Stomach (tissue), 9 donors: ENCODE measurements around the gene GJB2. TPM values are rescaled to one million over a fixed set of nuclear protein-coding genes. Genes with fewer than 3 reads are reported as not detected.

Experiments
- DNase-seq, 2 donors: peaks; one replicate each; pipeline versions ENCODE4 v3.0.0 to v3.0.0-alpha.2; 2013 to 2019
- H3K27ac ChIP-seq, 5 donors: fragments of 200-600 bp in 4 of 5; sonication (generic) in 4 of 5; one replicate each; pipeline ENCODE4 v1.5.1; 2013 to 2019; ENCODE audit warnings: mild to moderate bottlenecking in 1 of 5, moderate library complexity in 1 of 5
- H3K27me3 ChIP-seq, 3 donors: fragments of 200-600 bp; sonication (generic); one replicate each; pipeline ENCODE4 v1.5.1; 2017 to 2019; ENCODE audit warnings: mixed run types in 1 of 3
- H3K36me3 ChIP-seq, 4 donors: fragments of 200-600 bp; sonication (generic); 1 replicate in 3 of 4; 2 replicates in 1 of 4; pipeline ENCODE4 v1.5.1; 2016 to 2019
- H3K4me1 ChIP-seq, 4 donors: fragments of 200-600 bp; sonication (generic); one replicate each; pipeline ENCODE4 v1.5.1; 2016 to 2019
- H3K4me3 ChIP-seq, 4 donors: fragments of 200-600 bp; sonication (generic) in 3 of 4; one replicate each; pipeline ENCODE4 v1.5.1; 2016 to 2019; ENCODE audit warnings: mild to moderate bottlenecking in 1 of 4
- H3K9me3 ChIP-seq, 4 donors: fragments of 200-600 bp; sonication (generic); one replicate each; pipeline ENCODE4 v1.5.1; 2016 to 2019
- EP300 ChIP-seq: sonication (generic); formaldehyde crosslinking; IDR thresholded peaks from one replicate; pipeline ENCODE4 v1.6.1; 2017; ENCODE audit warnings: antibody characterized with exemption
- POLR2A ChIP-seq, 4 donors: fragments of 450-650 bp; IDR thresholded peaks; one replicate each; pipeline ENCODE4 v1.6.1; 2016; ENCODE audit warnings: antibody characterized with exemption in 4 of 4, control low read depth in 2 of 4, mild to moderate bottlenecking in 1 of 4, moderate library complexity in 1 of 4
- POLR2AphosphoS5 ChIP-seq, 3 donors: sonication (generic); formaldehyde crosslinking; IDR thresholded peaks; one replicate each; pipeline ENCODE4 v1.6.1; 2016; ENCODE audit warnings: antibody characterized with exemption in 3 of 3
- WGBS, 5 donors: extraction: QIAGEN DNeasy Blood & Tissue Kit in 3 of 5; methylation state at CpG; one replicate each; pipeline versions ENCODE4 v1.1.5 to v1.1.7; 2013 to 2018; 5-methylcytosine and 5-hydroxymethylcytosine counted together
- intact Hi-C: fragments of 100-400 bp; cut with DNase I; formaldehyde crosslinking; loops from one replicate; pipeline ENCODE4 v1.15.1; 2023; ENCODE audit warnings: low total_unique reads
- polyA plus RNA-seq, 3 donors: library from polyadenylated mRNA; stranded (reverse); fragments of 200-250 nt; gene quantifications; one replicate each; pipeline ENCODE4 v1.2.3, GENCODE V29; 2013
- total RNA-seq, 5 donors: library from RNA; depleted of rRNA; stranded (reverse); fragments of >200 nt; gene quantifications; one replicate each; pipeline versions ENCODE4 v1.1.0 to v1.2.3, GENCODE V29; 2014 to 2016
- TF ChIP-seq, protein P1 (sequence below), 7 experiments: fragments of 450-650 bp in 4 of 7; fragments of 200-600 bp in 3 of 7; sonication (generic) in 3 of 7; IDR thresholded peaks; one replicate each; pipeline ENCODE4 v1.5.1; 2016 to 2019; ENCODE audit warnings: antibody characterized with exemption in 7 of 7, control low read depth in 2 of 7, mild to moderate bottlenecking in 1 of 7
- donor health status: healthy with polysubstance abuse.
- donor health status: Bipolar disorder and iron deficiency.
- donor health status: healthy.

The GJB2 gene
- total and polyA plus RNA-seq, 8 donors, result 0.58 to 102 (median 2.3) TPM; not detected in 1

DNA sequence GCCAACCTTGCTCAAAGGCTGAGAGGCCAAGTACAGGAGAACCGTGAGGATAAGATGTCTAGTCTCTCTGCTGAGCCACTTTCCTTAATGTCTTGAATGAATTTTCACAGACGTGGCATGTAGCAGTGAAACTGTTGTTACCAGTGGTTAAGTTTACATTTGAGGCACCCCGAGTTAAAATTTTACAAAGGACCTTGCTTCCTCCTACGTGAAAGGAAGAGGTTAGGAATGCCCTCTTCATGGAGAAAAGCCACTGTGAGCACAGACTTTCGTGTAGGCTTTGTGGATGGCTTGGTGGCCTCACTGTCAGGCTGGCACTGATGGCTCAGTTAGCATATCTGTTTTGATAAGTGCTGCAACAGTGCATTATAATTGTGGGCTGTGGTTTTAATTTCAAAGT, 2.7 kb downstream of the GJB2 start:
- Histone ChIP-seq H3K36me3 (peaks cover 0 to 4% (median 0%) of the 10 kb centered on the region in 4 donors), H3K27me3 (peaks cover 13 to 45% (median 36%) of the 10 kb centered on the region in 3 donors), H3K4me3 (no peak overlapping the region), H3K27ac (no peak overlapping the region), H3K4me1 (peaks cover 18 to 31% (median 28%) of the 10 kb centered on the region in 4 donors), H3K9me3 (no peaks in the 10 kb centered on the region)
- WGBS, 5 donors, result 43 to 63% (median 52%) methylated on average over 5 of the region's 5 CpGs
- no peak for DNase-seq
- no peak for TF ChIP-seq EP300
- TF ChIP-seq, protein P1, sequence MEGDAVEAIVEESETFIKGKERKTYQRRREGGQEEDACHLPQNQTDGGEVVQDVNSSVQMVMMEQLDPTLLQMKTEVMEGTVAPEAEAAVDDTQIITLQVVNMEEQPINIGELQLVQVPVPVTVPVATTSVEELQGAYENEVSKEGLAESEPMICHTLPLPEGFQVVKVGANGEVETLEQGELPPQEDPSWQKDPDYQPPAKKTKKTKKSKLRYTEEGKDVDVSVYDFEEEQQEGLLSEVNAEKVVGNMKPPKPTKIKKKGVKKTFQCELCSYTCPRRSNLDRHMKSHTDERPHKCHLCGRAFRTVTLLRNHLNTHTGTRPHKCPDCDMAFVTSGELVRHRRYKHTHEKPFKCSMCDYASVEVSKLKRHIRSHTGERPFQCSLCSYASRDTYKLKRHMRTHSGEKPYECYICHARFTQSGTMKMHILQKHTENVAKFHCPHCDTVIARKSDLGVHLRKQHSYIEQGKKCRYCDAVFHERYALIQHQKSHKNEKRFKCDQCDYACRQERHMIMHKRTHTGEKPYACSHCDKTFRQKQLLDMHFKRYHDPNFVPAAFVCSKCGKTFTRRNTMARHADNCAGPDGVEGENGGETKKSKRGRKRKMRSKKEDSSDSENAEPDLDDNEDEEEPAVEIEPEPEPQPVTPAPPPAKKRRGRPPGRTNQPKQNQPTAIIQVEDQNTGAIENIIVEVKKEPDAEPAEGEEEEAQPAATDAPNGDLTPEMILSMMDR (IDR thresholded peaks at IDR 0.05), result no peak
- intact Hi-C loops, result no loop called here

DNA sequence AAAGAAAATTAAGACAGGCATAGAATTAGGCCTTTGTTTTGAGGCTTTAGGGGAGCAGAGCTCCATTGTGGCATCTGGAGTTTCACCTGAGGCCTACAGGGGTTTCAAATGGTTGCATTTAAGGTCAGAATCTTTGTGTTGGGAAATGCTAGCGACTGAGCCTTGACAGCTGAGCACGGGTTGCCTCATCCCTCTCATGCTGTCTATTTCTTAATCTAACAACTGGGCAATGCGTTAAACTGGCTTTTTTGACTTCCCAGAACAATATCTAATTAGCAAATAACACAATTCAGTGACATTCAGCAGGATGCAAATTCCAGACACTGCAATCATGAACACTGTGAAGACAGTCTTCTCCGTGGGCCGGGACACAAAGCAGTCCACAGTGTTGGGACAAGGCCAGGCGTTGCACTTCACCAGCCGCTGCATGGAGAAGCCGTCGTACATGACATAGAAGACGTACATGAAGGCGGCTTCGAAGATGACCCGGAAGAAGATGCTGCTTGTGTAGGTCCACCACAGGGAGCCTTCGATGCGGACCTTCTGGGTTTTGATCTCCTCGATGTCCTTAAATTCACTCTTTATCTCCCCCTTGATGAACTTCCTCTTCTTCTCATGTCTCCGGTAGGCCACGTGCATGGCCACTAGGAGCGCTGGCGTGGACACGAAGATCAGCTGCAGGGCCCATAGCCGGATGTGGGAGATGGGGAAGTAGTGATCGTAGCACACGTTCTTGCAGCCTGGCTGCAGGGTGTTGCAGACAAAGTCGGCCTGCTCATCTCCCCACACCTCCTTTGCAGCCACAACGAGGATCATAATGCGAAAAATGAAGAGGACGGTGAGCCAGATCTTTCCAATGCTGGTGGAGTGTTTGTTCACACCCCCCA, 3.8 kb downstream of the GJB2 start:
- TF ChIP-seq POLR2AphosphoS5 (IDR thresholded peaks at IDR 0.05) (no peak), POLR2A (IDR thresholded peaks at IDR 0.05) (no peak), EP300 (no peak)
- Histone ChIP-seq H3K27me3 (peaks cover 7 to 43% (median 24%) of the 10 kb centered on the region in 3 donors), H3K9me3 (no peaks in the 10 kb centered on the region), H3K36me3 (peaks cover 0 to 4% (median 0%) of the 10 kb centered on the region in 4 donors), H3K4me1 (peaks cover 16 to 26% (median 25%) of the 10 kb centered on the region in 4 donors), H3K27ac (no peak overlapping the region), H3K4me3 (no peak overlapping the region)
- intact Hi-C loops, result loop anchor here (10.0 kb wide), 1 partner anchor 296 kb away; no protein-coding TSS in a partner anchor
- no peak for DNase-seq
- WGBS, 5 donors, result 81 to 89% (median 86%) methylated on average over 26 to 28 of the region's 28 CpGs

DNA sequence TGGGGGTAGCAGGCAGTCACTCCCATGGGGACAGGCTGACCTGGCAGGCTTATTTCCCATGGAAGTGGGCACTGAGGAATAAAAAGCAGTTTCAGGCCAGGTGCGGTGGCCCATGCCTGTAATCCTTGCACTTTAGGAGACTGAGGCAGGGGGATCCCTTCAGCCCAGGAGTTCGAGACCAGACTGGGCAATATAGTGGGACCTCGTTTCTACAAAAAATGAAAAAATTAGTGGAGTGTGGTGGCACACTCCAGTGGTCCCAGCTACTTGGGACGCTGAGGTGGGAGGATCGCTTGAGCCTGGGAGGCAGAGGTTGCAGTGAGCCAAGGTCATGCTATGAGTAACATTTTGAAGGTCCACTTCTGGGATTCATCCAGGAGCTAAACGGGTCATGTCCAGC, 6.0 kb downstream of the GJB2 start:
- TF ChIP-seq EP300, result no peak
- TF ChIP-seq POLR2AphosphoS5 (IDR thresholded peaks at IDR 0.05), result no peak
- TF ChIP-seq POLR2A (IDR thresholded peaks at IDR 0.05), result no peak
- TF ChIP-seq, protein P1 (IDR thresholded peaks at IDR 0.05), result no peak
- Histone ChIP-seq H3K36me3 (peaks cover 0 to 4% (median 0%) of the 10 kb centered on the region in 4 donors), H3K27ac (no peak overlapping the region), H3K9me3 (no peaks in the 10 kb centered on the region), H3K27me3 (peaks cover 0 to 22% (median 3%) of the 10 kb centered on the region in 3 donors), H3K4me3 (no peak overlapping the region), H3K4me1 (peaks cover 0 to 5% (median 3%) of the 10 kb centered on the region in 4 donors)
- no peak for DNase-seq
- intact Hi-C loops, result loop anchor here (10.0 kb wide), 1 partner anchor 298 kb away; no protein-coding TSS in a partner anchor
- WGBS, 5 donors, result 74 to 79% (median 76%) methylated on average over 6 of the region's 6 CpGs

DNA sequence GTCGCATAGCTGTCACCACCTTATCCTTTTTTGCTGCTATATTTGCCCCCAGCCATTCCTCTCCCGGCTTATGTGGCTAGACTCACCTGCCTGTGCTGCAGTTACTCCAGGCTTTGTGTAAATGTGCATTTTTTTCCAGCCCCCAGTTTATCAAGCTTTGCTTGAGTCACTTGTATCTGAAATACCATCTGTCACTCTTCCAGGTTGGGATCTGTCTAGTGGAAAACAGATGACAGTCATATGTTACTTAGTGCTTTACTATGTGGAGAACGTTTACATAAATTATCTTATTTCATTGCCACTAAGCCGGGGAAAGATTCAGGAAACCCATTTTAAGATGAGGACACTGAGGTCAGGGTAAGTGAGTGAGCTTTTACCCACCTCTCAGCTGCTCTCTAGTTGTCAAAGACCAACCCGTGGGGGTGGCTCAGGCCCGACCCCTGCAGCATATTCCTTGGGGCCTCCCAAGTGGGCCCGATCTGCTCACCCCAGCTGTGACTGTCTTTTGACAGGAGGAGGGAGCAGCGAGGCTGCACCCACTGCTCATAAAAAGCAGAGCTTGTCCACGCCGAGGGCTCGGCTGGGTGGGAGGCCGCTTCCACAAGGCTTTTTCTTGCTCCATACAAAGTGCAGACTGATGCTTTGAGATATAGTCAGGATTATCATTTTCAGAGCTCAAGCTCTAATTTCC, 7.2 kb downstream of the GJB2 start:
- H3K36me3 ChIP-seq, result peaks cover 0 to 4% (median 0%) of the 10 kb centered on the region in 4 donors
- H3K4me3 ChIP-seq, result no peak overlapping the region
- intact Hi-C loops, result loop anchor here (10.0 kb wide), 1 partner anchor 299 kb away; no protein-coding TSS in a partner anchor
- peaks cover 0 to 20% (median 0%) of the 10 kb centered on the region in 3 donors for H3K27me3 ChIP-seq
- H3K27ac ChIP-seq, result no peak overlapping the region
- 71 to 82% (median 75%) methylated on average over 11 to 12 of the region's 12 CpGs for WGBS, 5 donors
- H3K9me3 ChIP-seq, result no peaks in the 10 kb centered on the region
- no peak for DNase-seq
- no peak for TF ChIP-seq EP300
- TF ChIP-seq, protein P1 (IDR thresholded peaks at IDR 0.05), result no peak
- no peak for TF ChIP-seq POLR2AphosphoS5 (IDR thresholded peaks at IDR 0.05)
- TF ChIP-seq POLR2A (IDR thresholded peaks at IDR 0.05), result no peak
- no peaks in the 10 kb centered on the region for H3K4me1 ChIP-seq
